Dedifferentiated amniotic fluid mesenchymal stem cell (primary cell): Measurements from ENCODE around the gene VWA5A.
"Not testable (repeated sequence)": the region's sequence is repeated elsewhere in the genome, so short reads cannot be mapped to it uniquely, and the experiment has no call there.

ENCODE experiments used
- DNase-seq: peaks from one replicate; pipeline ENCODE4 v3.0.0-alpha.2; 2016; ENCODE audit errors: extremely low spot score

VWA5A gene

GRCh38 chr11:124170315-124170714 lies 55.1 kb downstream of the VWA5A start:
- not testable (repeated sequence) for DNase-seq

- DNase-seq, result no peak
Measured at GRCh38 chr11:124170801-124171586, 55.7 kb downstream of the VWA5A start.

GRCh38 chr11:124172101-124172500 lies 56.9 kb downstream of the VWA5A start:
- DNase-seq, result no peak

GRCh38 chr11:124172599-124172998 lies 57.3 kb downstream of the VWA5A start:
- no peak for DNase-seq

GRCh38 chr11:124174001-124174583 lies 58.8 kb downstream of the VWA5A start:
- peak; percentile 87 for DNase-seq

GRCh38 chr11:124176925-124177715 lies 61.9 kb downstream of the VWA5A start:
- DNase-seq, result no peak

- DNase-seq, result peak; percentile 31
Measured at GRCh38 chr11:124179310-124179709, 64.1 kb downstream of the VWA5A start.

- DNase-seq, result no peak
Measured at GRCh38 chr11:124183068-124183467, 67.8 kb downstream of the VWA5A start, which contains the start of gene OR10D3. Gene OR10D3 (plus strand): TSS chr11:124183345. CDS start chr11:124185270, 1,925 bp downstream.

- no peak for DNase-seq
Measured at GRCh38 chr11:124190298-124191139, 75.3 kb downstream of the VWA5A start.

GRCh38 chr11:124193221-124194010 lies 78.2 kb downstream of the VWA5A start:
- DNase-seq, result peak; percentile 33

- peak; percentile 58 for DNase-seq
Measured at GRCh38 chr11:124194293-124195188, 79.3 kb downstream of the VWA5A start.

GRCh38 chr11:124195189-124195734 lies 80.0 kb downstream of the VWA5A start:
- peak; percentile 29 for DNase-seq
